ENCODE data around the gene MGME1. TPM values are rescaled to one million over a fixed set of nuclear protein-coding genes. Genes with fewer than 3 reads are reported as not detected.
"Not testable (repeated sequence)": the region's sequence is repeated elsewhere in the genome, so short reads cannot be mapped to it uniquely, and the experiment has no call there.

The MGME1 gene
- total RNA-seq, 4 donors from 2014 or later: 21.9 to 36.3 (median 33.5) TPM

DNA sequence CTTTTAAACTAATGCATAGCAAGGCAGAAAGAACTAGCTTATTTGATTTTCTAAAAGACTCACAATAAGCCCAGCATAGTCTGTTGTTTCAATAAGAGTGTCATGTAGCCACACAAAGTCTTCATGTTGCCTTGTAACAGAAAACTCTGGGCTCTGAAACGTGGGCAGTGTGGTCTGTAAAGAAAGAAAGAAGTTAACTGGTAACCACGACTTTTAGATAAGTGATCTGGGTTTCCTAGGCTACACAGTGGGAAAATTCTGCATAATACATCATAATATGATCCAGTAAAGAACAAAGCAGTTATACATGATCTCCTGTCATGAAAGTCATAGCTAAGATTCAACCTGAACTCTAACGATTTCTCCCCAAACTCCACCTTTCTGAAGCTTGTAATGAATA is 13.5 kb upstream of the MGME1 start:
- 70 to 78% methylated on average over 3 of the region's 3 CpGs for WGBS, 2 donors
- TF ChIP-seq, protein P1, sequence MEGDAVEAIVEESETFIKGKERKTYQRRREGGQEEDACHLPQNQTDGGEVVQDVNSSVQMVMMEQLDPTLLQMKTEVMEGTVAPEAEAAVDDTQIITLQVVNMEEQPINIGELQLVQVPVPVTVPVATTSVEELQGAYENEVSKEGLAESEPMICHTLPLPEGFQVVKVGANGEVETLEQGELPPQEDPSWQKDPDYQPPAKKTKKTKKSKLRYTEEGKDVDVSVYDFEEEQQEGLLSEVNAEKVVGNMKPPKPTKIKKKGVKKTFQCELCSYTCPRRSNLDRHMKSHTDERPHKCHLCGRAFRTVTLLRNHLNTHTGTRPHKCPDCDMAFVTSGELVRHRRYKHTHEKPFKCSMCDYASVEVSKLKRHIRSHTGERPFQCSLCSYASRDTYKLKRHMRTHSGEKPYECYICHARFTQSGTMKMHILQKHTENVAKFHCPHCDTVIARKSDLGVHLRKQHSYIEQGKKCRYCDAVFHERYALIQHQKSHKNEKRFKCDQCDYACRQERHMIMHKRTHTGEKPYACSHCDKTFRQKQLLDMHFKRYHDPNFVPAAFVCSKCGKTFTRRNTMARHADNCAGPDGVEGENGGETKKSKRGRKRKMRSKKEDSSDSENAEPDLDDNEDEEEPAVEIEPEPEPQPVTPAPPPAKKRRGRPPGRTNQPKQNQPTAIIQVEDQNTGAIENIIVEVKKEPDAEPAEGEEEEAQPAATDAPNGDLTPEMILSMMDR (IDR thresholded peaks at IDR 0.05): no peak
- no peak for TF ChIP-seq POLR2A (IDR thresholded peaks at IDR 0.05)
- DNase-seq (ENCODE audit: low spot score in 2 of 2): no peak
- intact Hi-C loops (cut with DNase I; ENCODE audit: low total_unique reads): no loop called here
- no peak overlapping the region for H3K4me3 ChIP-seq (ENCODE audit: low read depth, poor library complexity, severe bottlenecking)

DNA sequence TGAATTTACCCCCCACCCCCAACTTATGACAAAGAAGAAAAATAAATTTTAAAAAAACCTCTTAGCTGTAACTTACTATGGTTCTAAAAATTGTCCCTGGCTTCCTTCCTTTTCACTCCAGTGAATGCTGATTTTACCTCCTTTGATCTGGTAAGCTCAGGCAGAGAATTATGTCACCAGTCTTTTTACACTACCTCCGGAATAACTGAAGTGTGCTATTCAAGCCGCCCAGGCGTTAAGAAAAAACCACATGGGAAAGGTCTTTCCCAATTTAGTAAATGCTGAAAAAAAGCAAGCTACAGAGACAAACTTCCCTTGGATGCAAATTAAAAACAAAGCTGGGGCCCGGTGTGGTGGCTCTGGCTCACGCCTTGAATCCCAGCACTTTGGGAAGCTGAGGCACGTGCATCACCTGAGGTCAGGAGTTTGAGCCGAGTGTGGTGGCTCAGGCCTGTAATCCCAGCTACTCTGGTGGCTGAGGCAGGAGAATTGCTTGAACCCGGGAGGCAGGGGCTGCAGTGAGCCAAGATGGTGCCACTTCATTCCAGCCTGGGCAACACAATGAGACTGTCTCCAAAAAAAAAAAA is 12.6 kb upstream of the MGME1 start:
- intact Hi-C loops (cut with DNase I; ENCODE audit: low total_unique reads): no loop called here
- no peak overlapping the region for H3K4me3 ChIP-seq (ENCODE audit: low read depth, poor library complexity, severe bottlenecking)
- whole genome bisulfite sequencing, 2 donors: 87% methylated on average over 8 of the region's 8 CpGs
- no peak for TF ChIP-seq POLR2A (IDR thresholded peaks at IDR 0.05)
- TF ChIP-seq, protein P1 (IDR thresholded peaks at IDR 0.05): no peak
- DNase-seq (ENCODE audit: low spot score in 2 of 2): no peak

DNA sequence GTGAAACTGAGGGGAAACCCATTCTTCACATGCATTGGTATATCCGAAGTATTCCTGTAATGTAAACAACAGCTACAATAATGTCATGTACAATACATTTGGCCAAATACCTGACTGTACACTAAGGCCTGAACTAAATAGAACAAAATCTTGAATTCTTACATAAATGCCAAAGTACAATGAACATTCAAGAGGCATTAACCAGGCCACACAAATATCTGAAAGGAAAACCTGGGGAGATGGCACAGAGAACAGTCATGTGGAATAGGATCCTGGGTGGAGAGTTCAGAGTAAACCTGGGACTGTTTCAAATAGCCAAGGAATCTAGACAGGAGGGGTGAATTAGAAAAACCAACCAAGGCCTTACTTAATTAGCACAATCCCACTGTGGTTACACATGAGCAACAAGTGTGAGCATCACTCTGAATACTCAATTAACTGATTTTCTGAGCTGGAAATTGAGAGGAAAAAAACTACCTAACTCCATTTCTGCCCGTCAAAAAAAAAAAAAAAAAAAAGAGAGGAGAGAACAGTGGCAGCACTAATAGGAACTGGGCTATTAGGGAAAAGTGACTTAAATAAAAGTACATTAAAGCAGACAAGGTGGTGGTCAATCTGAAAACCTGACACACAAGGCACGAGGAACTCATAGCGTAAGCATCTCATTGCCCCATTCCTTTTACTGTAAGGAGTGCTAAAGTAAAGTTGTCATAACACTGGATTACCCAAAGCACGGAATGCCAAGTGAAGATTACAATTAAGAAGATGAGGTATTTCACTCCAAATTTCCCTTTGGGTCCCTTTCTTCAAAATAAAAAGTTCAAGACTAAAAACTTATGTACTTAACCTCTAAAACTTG is 11.1 kb upstream of the MGME1 start:
- 71% methylated on average over 5 of the region's 5 CpGs for WGBS, 2 donors
- intact Hi-C loops (cut with DNase I; ENCODE audit: low total_unique reads): no loop called here
- TF ChIP-seq, protein P1 (IDR thresholded peaks at IDR 0.05): no peak
- no peak for TF ChIP-seq POLR2A (IDR thresholded peaks at IDR 0.05)
- no peak for DNase-seq (ENCODE audit: low spot score in 2 of 2)
- H3K4me3 ChIP-seq (ENCODE audit: low read depth, poor library complexity, severe bottlenecking): no peak overlapping the region

DNA sequence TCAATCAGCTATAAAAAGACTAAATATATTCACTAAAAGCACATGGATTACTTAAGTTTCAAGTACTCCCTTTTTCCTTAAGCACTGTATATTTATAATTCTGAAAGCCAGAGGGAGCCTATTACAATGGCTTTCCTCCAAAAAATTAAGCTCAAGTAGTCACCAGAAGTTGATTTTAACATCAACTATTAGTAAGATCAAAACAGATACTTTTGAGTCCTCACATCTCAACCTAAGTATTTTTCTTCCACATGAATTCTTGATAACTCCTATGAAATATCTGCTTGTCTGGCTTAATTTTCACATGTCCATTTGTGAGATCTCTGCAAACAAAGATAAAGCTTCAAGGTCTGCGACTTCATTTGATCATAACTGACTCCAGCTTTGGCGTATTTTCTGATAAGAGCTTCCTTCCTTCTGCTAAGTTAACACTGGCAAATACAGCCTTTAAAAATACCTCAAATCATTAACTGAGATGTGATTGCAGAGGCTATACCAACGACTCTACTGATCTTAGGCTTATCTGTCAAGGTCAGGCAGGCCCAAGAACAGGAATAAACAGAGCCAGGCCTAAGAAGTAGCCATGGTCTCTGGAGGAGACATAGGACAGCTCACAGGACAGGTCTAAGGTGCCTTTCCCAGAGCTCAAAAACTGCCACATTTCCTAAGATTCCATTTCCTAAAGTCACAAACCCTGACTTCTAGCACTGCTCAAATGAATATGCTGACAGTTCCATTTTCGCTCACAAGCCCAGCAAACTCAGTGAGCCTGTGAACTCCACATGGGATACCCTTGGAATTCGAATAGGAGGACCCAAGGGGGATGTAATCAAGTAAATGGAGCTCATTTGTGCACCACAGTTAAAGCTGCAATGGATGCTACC is 10.2 kb upstream of the MGME1 start:
- intact Hi-C loops (cut with DNase I; ENCODE audit: low total_unique reads): no loop called here
- no peak for TF ChIP-seq POLR2A (IDR thresholded peaks at IDR 0.05)
- TF ChIP-seq, protein P1 (IDR thresholded peaks at IDR 0.05): no peak
- H3K4me3 ChIP-seq (ENCODE audit: low read depth, poor library complexity, severe bottlenecking): no peak overlapping the region
- no peak for DNase-seq (ENCODE audit: low spot score in 2 of 2)
- 60 to 63% methylated on average over 5 of the region's 5 CpGs for WGBS, 2 donors

DNA sequence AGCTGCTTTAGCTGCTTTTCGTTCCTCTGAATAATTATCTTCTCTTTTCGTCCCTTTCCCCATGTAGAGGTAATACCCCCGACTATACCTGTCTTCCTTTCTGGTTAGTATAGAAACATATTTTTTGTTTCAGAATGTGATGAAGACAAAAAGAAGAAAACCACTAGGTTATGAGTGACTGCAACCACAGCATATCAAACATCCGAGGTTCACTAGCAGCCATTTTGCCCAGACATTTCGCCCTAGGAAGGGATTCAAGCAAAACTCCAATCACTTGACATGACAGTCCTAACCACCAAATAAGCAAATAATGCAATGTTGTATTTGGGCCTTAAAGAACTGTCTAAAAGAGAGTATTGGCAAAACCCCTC is 9.6 kb upstream of the MGME1 start:
- no peak for DNase-seq (ENCODE audit: low spot score in 2 of 2)
- no peak overlapping the region for H3K4me3 ChIP-seq (ENCODE audit: low read depth, poor library complexity, severe bottlenecking)
- TF ChIP-seq, protein P1 (IDR thresholded peaks at IDR 0.05): no peak
- no peak for TF ChIP-seq POLR2A (IDR thresholded peaks at IDR 0.05)
- intact Hi-C loops (cut with DNase I; ENCODE audit: low total_unique reads): no loop called here
- 79 to 84% methylated on average over 5 of the region's 5 CpGs for WGBS, 2 donors

DNA sequence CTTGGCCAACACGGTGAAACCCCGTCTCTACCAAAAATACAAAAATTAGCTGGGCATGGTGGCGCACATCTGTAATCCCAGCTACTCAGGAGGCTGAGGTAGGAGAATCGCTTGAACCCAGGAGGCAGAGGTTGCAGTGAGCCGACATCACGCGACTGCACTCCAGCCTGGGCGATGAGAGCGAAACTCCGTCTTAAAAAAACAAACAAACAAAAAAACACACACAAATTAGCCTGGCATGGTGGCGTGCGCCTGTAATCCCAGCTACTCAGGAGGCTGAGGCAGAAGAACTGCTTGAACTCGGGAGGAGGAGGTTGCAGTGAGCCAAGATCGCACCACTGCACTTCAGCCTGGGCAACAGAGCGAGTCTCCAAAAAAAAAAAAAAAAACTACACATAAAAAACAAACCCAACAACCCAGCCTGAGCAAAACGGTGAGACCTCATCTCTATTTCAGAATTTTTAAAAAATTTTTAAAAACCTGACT is 8.4 kb upstream of the MGME1 start:
- intact Hi-C loops (cut with DNase I; ENCODE audit: low total_unique reads); DNase-seq (ENCODE audit: low spot score in 2 of 2); H3K4me3 ChIP-seq (ENCODE audit: low read depth, poor library complexity, severe bottlenecking): not testable (repeated sequence)
- 88 to 90% methylated on average over 16 of the region's 16 CpGs for WGBS, 2 donors
